HCT116 (cell line): ENCODE measurements around the gene ZNF576. TPM values are rescaled to one million over a fixed set of nuclear protein-coding genes. Genes with fewer than 3 reads are reported as not detected.

ENCODE experiments used
- ATAC-seq: fragments of 200-7000 bp; cut with Tn5 transposase; 2 replicates; pipeline ENCODE4 v1.9.1; 2020; ENCODE audit warnings: mild to moderate bottlenecking, moderate library complexity
- BruUV-seq: library from RNA; stranded (reverse); fragments of 400-500 nt; replicated peaks from 2 replicates; lab custom pipeline; 2021; lab: Mats Ljungman, UMichigan
- CTCF ChIA-PET: fragments of 300-600 bp; sonication (Branson Sonifier 250); formaldehyde crosslinking; loops from one replicate; lab custom pipeline; 2021; ENCODE audit warnings: antibody characterized with exemption; lab: Charles Lee
- POLR2A ChIA-PET: fragments of 300-600, 350-600 bp; sonication (Branson Sonifier 250); formaldehyde crosslinking; loops from one replicate; lab custom pipeline; 2021; ENCODE audit warnings: antibody characterized with exemption; lab: Charles Lee
- RAD21 ChIA-PET, 2 experiments: fragments of 300-600 bp; sonication (Branson Sonifier 250); formaldehyde crosslinking; loops; one replicate each; lab custom pipeline; 2023; ENCODE audit warnings: low total read pairs in 2 of 2; ENCODE audit not compliant: uncharacterized antibody in 2 of 2, unreplicated experiment in 2 of 2, low non-redundant PET in 1 of 2; lab: Charles Lee
- DNase-seq: peaks from one replicate; pipeline ENCODE4 v3.0.0-alpha.2; 2010; ENCODE audit warnings: low read depth, low spot score
- H2AFZ ChIP-seq: fragments of 200-600 bp; shearing (Covaris generic), sonication (generic); 2 replicates; pipeline ENCODE4 v1.6.1; 2017; ENCODE audit warnings: low read depth, mixed run types, mixed read lengths, antibody characterized with exemption, low read length; ENCODE audit not compliant: poor library complexity, severe bottlenecking
- H3K27ac ChIP-seq: 2 replicates; pipeline ENCODE4 v1.5.1; 2012; ENCODE audit warnings: low read depth, low read length
- H3K27me3 ChIP-seq: fragments of 200-600 bp; sonication (generic); 2 replicates; pipeline ENCODE4 v1.6.1; 2016; ENCODE audit warnings: mixed run types, low read length, mixed read lengths; ENCODE audit not compliant: insufficient read depth
- H3K36me3 ChIP-seq, 2 experiments: fragments of 200-500 bp in 1 of 2; fragments of 200-600 bp in 1 of 2; sonication (Bioruptor generic) in 1 of 2; sonication (generic) in 1 of 2; 2 replicates each; pipeline versions ENCODE4 v1.5.1 to v1.6.1; 2014 to 2016; ENCODE audit warnings: low read length in 2 of 2, inconsistent platforms in 1 of 2, mixed read lengths in 1 of 2, mixed run types in 1 of 2; ENCODE audit not compliant: insufficient read depth in 2 of 2, control insufficient read depth in 1 of 2
- H3K4me1 ChIP-seq, 2 experiments: fragments of 200-600 bp in 1 of 2; sonication (generic) in 1 of 2; 2 replicates each; pipeline versions ENCODE4 v1.5.1 to v1.6.1; 2012 to 2017; ENCODE audit warnings: low read length in 2 of 2, inconsistent platforms in 1 of 2, mild to moderate bottlenecking in 1 of 2, mixed read lengths in 1 of 2, mixed run types in 1 of 2, moderate library complexity in 1 of 2; ENCODE audit not compliant: insufficient read depth in 2 of 2, control insufficient read depth in 1 of 2
- H3K4me2 ChIP-seq: fragments of 200-600 bp; sonication (generic); 2 replicates; pipeline ENCODE4 v1.6.1; 2017; ENCODE audit warnings: mixed run types, low read length, mixed read lengths
- H3K4me3 ChIP-seq, 2 experiments: fragments of 200-600 bp in 1 of 2; sonication (generic) in 1 of 2; replicated peaks in 1 of 2; 2 replicates each; pipeline ENCODE4 v1.5.1; 2011 to 2016; ENCODE audit warnings: low read length in 2 of 2, control low read depth in 1 of 2, low read depth in 1 of 2, mild to moderate bottlenecking in 1 of 2, mixed read lengths in 1 of 2, mixed run types in 1 of 2
- H3K79me2 ChIP-seq: fragments of 200-600 bp; sonication (generic); 2 replicates; pipeline ENCODE4 v1.6.1; 2017; ENCODE audit warnings: mild to moderate bottlenecking, mixed run types, low read length, moderate library complexity, mixed read lengths; ENCODE audit not compliant: insufficient read depth
- H3K9ac ChIP-seq: fragments of 200-600 bp; sonication (generic); 2 replicates; pipeline ENCODE4 v1.6.1; 2016; ENCODE audit warnings: low read length, mixed read lengths
- H3K9me2 ChIP-seq: fragments of 200-600 bp; sonication (generic), shearing (Covaris generic); 2 replicates; pipeline ENCODE4 v1.6.1; 2017; ENCODE audit warnings: mixed run types, mild to moderate bottlenecking, moderate library complexity; ENCODE audit not compliant: insufficient read depth
- H3K9me3 ChIP-seq, 2 experiments: fragments of 200-500 bp in 1 of 2; fragments of 200-600 bp in 1 of 2; sonication (Bioruptor generic) in 1 of 2; sonication (generic) in 1 of 2; 2 replicates each; pipeline ENCODE4 v1.6.1; 2014 to 2017; ENCODE audit warnings: low read length in 2 of 2, mixed read lengths in 2 of 2, inconsistent platforms in 1 of 2, low read depth in 1 of 2, mild to moderate bottlenecking in 1 of 2, mixed run types in 1 of 2, moderate library complexity in 1 of 2; ENCODE audit not compliant: control insufficient read depth in 1 of 2, insufficient read depth in 1 of 2
- H4K20me1 ChIP-seq: fragments of 200-600 bp; sonication (generic), shearing (Covaris generic); 2 replicates; pipeline ENCODE4 v1.6.1; 2017; ENCODE audit warnings: mixed run types, mild to moderate bottlenecking, moderate library complexity; ENCODE audit not compliant: insufficient read depth
- CEBPB ChIP-seq: IDR thresholded peaks from 2 replicates; pipeline ENCODE4 v1.6.1; 2012; ENCODE audit warnings: low read depth
- EGR1 ChIP-seq: IDR thresholded peaks from 2 replicates; pipeline ENCODE4 v1.6.1; 2012; ENCODE audit warnings: low read depth
- ELF1 ChIP-seq: IDR thresholded peaks from 2 replicates; pipeline ENCODE4 v1.6.1; 2012; ENCODE audit warnings: low read depth, borderline replicate concordance
- EZH2 ChIP-seq: fragments of 200-600 bp; sonication (generic); IDR thresholded peaks from 2 replicates; pipeline ENCODE4 v1.6.1; 2017; ENCODE audit warnings: antibody characterized with exemption, mixed run types
- FOSL1 ChIP-seq: IDR thresholded peaks from 2 replicates; pipeline ENCODE4 v1.6.1; 2012; ENCODE audit warnings: low read depth
- JUND ChIP-seq: IDR thresholded peaks from 2 replicates; pipeline ENCODE4 v1.6.1; 2012
- POLR2A ChIP-seq: IDR thresholded peaks from 2 replicates; pipeline ENCODE4 v1.7.0; 2011; ENCODE audit warnings: borderline replicate concordance; ENCODE audit not compliant: insufficient read depth, insufficient read length; ENCODE audit errors: extremely low read depth
- POLR2AphosphoS5 ChIP-seq: IDR thresholded peaks from 2 replicates; pipeline ENCODE4 v1.6.1; 2011; ENCODE audit warnings: mild to moderate bottlenecking, low read depth, low read length, moderate library complexity
- RAD21 ChIP-seq: IDR thresholded peaks from 2 replicates; pipeline ENCODE4 v1.6.1; 2012; ENCODE audit warnings: low read depth, mild to moderate bottlenecking
- SIN3A ChIP-seq: IDR thresholded peaks from 2 replicates; pipeline ENCODE4 v1.6.1; 2012; ENCODE audit warnings: low read depth
- SP1 ChIP-seq: IDR thresholded peaks from 2 replicates; pipeline ENCODE4 v1.6.1; 2012; ENCODE audit warnings: low read depth
- SRF ChIP-seq: IDR thresholded peaks from 2 replicates; pipeline ENCODE4 v1.6.1; 2012; ENCODE audit warnings: low read depth
- TCF7L2 ChIP-seq: IDR thresholded peaks from 2 replicates; pipeline ENCODE4 v1.7.0; 2011; ENCODE audit warnings: borderline replicate concordance, inconsistent platforms; ENCODE audit not compliant: insufficient read depth, insufficient read length; ENCODE audit errors: extremely low read depth
- YY1 ChIP-seq: IDR thresholded peaks from 2 replicates; pipeline ENCODE4 v1.6.1; 2011; ENCODE audit warnings: low read length, low read depth, moderate library complexity, mild to moderate bottlenecking; ENCODE audit not compliant: insufficient replicate concordance; ENCODE audit errors: extremely low read depth
- ZFX ChIP-seq: fragments of 450-650 bp; IDR thresholded peaks from 2 replicates; pipeline ENCODE4 v1.6.1; 2017
- ZNF274 ChIP-seq: fragments of 200-500 bp; sonication (Bioruptor generic); IDR thresholded peaks from 2 replicates; pipeline ENCODE4 v1.6.1; 2014; ENCODE audit warnings: mild to moderate bottlenecking, low read depth, low read length, inconsistent platforms
- intact Hi-C: fragments of 100-400 bp; cut with micrococcal nuclease; formaldehyde crosslinking; loops from 2 replicates; pipeline ENCODE4 v1.10.0; 2022
- total RNA-seq: library from RNA; stranded (reverse); gene quantifications from one replicate; pipeline ENCODE4 v1.2.1, GENCODE V29; 2021; ENCODE audit not compliant: unreplicated experiment
- TF ChIP-seq, protein P1 (sequence below): IDR thresholded peaks from 2 replicates; pipeline ENCODE4 v1.6.1; 2011; ENCODE audit warnings: mild to moderate bottlenecking, low read length, moderate library complexity; ENCODE audit not compliant: insufficient replicate concordance; ENCODE audit errors: extremely low read depth
- TF ChIP-seq, protein P2 (sequence below): IDR thresholded peaks from 2 replicates; pipeline ENCODE4 v1.6.1; 2012

The ZNF576 gene
- total RNA-seq, 1 experiment from 2014 or later = 11.2 TPM

DNA sequence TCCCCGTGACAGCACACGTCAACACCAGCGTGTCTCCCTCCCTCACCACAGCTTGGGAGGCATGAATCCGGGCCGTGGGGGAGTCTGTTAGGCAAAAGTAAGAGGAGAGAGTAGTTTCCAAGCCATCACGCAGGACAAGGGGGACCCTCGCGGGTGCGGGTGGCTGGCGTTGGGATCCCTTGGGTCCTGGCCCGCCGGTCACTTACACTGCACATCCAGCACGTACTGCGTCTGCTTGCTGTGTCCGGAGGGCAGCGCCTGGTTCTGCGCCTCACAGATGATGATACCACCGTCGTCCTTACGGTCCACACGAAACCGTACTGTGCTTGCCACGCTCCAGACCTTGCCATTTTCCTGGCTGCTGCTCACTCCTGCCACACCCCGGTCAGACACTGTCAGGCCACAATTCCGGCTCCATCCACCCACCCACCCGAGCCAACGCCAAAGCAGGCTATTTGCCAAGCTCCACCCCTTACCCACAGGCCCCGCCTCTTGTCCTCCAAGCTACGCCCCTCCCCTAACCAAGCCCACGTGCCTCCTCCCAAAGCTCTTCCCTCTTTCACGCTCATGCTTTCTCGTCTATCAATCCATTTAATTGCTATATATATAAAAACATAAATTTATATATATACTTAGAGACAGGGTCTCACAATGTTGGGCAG lies 29.7 kb downstream of the ZNF576 start:
- DNase-seq = no peak
- no peaks in the 10 kb centered on the region for H3K36me3 ChIP-seq

DNA sequence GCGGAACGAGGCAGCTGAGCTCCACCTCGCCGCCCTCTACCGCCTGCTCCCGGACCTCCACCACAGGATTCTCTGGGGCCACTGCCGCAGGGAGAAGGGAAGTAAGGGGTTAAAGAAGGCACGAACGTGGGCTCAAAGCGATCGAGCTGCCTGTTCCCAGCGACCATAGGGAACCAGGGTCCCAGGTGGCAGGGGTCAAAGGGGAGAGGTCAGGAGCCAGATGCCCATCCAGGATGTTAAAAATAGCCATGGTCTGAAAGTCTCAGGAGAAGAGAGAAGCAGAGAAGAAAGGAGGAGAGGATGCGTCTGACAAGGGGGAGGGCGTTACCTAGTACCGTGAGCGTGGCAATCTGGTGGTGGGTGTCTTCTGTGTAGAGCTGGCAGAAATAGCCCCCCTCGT lies 30.4 kb downstream of the ZNF576 start:
- POLR2A ChIA-PET = no interaction called here
- CTCF ChIA-PET = interaction anchor here (1.5 kb wide), 1 partner anchor 31 kb away, joined by 4 read pairs; the partner anchor contains the start of genes IRGQ and ZNF576
- Histone ChIP-seq H3K79me2 (no peaks in the 10 kb centered on the region), H3K4me3 (no peak overlapping the region), H3K4me2 (no peak overlapping the region), H2AFZ (no peak overlapping the region), H3K9ac (no peak overlapping the region), H3K4me1 (peaks cover 12 to 17% of the 10 kb centered on the region in 2 experiments), H3K9me2 (no peaks in the 10 kb centered on the region), H3K27ac (no peak overlapping the region), H4K20me1 (no peaks in the 10 kb centered on the region), H3K36me3 (no peaks in the 10 kb centered on the region), H3K9me3 (no peaks in the 10 kb centered on the region), H3K27me3 (no peaks in the 10 kb centered on the region)
- TF ChIP-seq FOSL1 = no peak
- TF ChIP-seq SIN3A = no peak
- TF ChIP-seq CEBPB = no peak
- no peak for TF ChIP-seq ZFX
- no peak for TF ChIP-seq JUND
- TF ChIP-seq, protein P1, sequence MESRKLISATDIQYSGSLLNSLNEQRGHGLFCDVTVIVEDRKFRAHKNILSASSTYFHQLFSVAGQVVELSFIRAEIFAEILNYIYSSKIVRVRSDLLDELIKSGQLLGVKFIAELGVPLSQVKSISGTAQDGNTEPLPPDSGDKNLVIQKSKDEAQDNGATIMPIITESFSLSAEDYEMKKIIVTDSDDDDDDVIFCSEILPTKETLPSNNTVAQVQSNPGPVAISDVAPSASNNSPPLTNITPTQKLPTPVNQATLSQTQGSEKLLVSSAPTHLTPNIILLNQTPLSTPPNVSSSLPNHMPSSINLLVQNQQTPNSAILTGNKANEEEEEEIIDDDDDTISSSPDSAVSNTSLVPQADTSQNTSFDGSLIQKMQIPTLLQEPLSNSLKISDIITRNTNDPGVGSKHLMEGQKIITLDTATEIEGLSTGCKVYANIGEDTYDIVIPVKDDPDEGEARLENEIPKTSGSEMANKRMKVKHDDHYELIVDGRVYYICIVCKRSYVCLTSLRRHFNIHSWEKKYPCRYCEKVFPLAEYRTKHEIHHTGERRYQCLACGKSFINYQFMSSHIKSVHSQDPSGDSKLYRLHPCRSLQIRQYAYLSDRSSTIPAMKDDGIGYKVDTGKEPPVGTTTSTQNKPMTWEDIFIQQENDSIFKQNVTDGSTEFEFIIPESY = no peak
- TF ChIP-seq SP1 = no peak
- no peak for TF ChIP-seq TCF7L2
- TF ChIP-seq POLR2AphosphoS5 = no peak
- TF ChIP-seq, protein P2, sequence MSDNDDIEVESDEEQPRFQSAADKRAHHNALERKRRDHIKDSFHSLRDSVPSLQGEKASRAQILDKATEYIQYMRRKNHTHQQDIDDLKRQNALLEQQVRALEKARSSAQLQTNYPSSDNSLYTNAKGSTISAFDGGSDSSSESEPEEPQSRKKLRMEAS = no peak
- TF ChIP-seq ELF1 = no peak
- TF ChIP-seq SRF = no peak
- TF ChIP-seq YY1 = no peak
- intact Hi-C loops = no loop called here
- BruUV-seq = no TSS peak
- ATAC-seq = no peak
- no peak for DNase-seq
- RAD21 ChIA-PET = no interaction called here

More for the DNA sequence above, 29.7 kb downstream of the ZNF576 start:
- H3K4me2 ChIP-seq = no peak overlapping the region
- no peak overlapping the region for H3K9ac ChIP-seq
- no peaks in the 10 kb centered on the region for H4K20me1 ChIP-seq
- H3K4me3 ChIP-seq = no peak overlapping the region
- peaks cover 12 to 17% of the 10 kb centered on the region in 2 experiments for H3K4me1 ChIP-seq
- TF ChIP-seq EZH2 = no peak
- no peak for TF ChIP-seq ELF1
- no peak for TF ChIP-seq SRF
- TF ChIP-seq ZNF274 = no peak
- no peak for TF ChIP-seq RAD21
- TF ChIP-seq EGR1 = no peak
- TF ChIP-seq SIN3A = no peak
- no peak for TF ChIP-seq CEBPB
- no peak for TF ChIP-seq POLR2A
- TF ChIP-seq SP1 = no peak
- no peak for TF ChIP-seq POLR2AphosphoS5
- TF ChIP-seq ZFX = no peak
- H3K9me3 ChIP-seq = no peaks in the 10 kb centered on the region
- H2AFZ ChIP-seq = no peak overlapping the region
- no peaks in the 10 kb centered on the region for H3K27me3 ChIP-seq
- BruUV-seq = no TSS peak
- RAD21 ChIA-PET = no interaction called here
- intact Hi-C loops = no loop called here
- ATAC-seq = peak; percentile 31; the same call in 1 of the 2 replicates
- no peaks in the 10 kb centered on the region for H3K79me2 ChIP-seq
- POLR2A ChIA-PET = interaction anchor here (1.1 kb wide), 1 partner anchor 93 kb away, joined by 3 read pairs; the partner anchor contains the start of gene ZNF575
- no peak overlapping the region for H3K27ac ChIP-seq
- no peaks in the 10 kb centered on the region for H3K9me2 ChIP-seq
- CTCF ChIA-PET = interaction anchor here (1.4 to 1.5 kb wide), 2 partner anchors 30 to 42 kb away, joined by 4 read pairs; partner anchors contain the start of genes IRGQ and ZNF576
